ENCODE data around the gene SEPTIN10. TPM values are rescaled to one million over a fixed set of nuclear protein-coding genes. Genes with fewer than 3 reads are reported as not detected.

Gene SEPTIN10
- total RNA-seq, 1 experiment from 2014 or later: 92.5 TPM

DNA sequence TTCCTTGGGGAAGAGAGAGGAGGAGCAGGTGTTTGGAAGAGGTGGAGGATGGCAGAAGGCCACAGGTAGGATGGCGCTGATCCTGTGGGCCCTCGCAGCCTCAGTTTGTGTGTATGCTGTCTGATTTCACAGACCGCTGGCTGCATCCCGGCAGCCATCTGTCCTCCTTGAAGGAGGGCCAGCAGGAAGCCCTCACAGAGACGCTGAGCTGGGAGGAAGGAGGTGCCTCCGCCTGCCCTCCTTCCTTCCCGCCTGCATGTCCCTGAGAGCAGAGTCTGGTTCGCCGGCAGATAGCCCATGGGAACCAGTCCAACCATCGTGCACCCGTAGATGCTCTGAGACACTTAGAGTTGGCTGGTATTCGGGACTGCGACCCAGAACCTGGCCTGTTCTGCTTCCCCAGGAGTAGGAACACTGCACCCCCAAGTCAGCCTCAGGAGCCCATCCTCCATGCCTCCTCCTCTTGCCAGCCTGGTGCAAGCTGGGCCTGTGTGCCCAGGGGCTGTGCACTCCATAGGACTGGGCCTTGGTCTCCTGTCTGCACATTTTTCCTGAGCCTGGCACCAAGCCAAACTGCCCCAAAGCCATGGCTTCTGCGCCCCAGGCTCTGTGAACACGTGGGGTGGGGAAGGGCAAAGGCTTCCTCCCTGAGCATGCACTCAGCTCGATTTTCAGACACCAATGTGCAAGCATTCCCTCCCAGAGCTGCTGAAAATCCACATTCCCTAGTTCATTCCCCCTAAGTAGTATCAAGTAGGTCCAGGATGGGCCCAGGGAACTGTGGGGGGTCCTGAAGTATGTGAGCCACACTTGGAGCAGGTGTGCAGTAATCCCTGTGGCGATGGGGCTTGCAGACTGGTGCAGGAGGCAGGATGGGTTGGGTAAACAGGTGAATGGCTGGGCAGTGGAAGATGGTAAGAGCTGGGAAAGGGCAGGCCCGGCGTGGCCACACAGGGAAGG is 115.6 kb downstream of the SEPTIN10 start:
- no peak overlapping the region for H2BK120ac ChIP-seq (ENCODE audit: low read depth, low read length, poor library complexity, severe bottlenecking)
- H3K36me3 Mint-ChIP-seq (ENCODE audit: insufficient read depth in 1 of 3, low read depth in 3 of 3): no peaks in the 10 kb centered on the region; a peak in 1 of 7 replicates
- no peak overlapping the region for H3K23ac ChIP-seq (ENCODE audit: insufficient read length, low read depth, low read length)
- H2AFZ ChIP-seq (ENCODE audit: low read length): no peak overlapping the region
- peaks cover 0 to 7% of the 10 kb centered on the region in 2 experiments; a peak in 1 of 4 replicates for H3K4me1 Mint-ChIP-seq
- H2BK12ac ChIP-seq (ENCODE audit: insufficient read length, low read depth, low read length): no peak overlapping the region
- no peak overlapping the region for H3K56ac ChIP-seq (ENCODE audit: insufficient read length, low read depth, low read length)
- H3K79me1 ChIP-seq (ENCODE audit: insufficient read depth, low read depth, low read length, poor library complexity, severe bottlenecking): no peaks in the 10 kb centered on the region
- H3K27ac ChIP-seq (ENCODE audit: insufficient read length, low read depth, low read length): no peak overlapping the region
- no peaks in the 10 kb centered on the region for H3K27me3 Mint-ChIP-seq (ENCODE audit: low read depth)
- no peak for DNase-seq
- H3K18ac ChIP-seq (ENCODE audit: insufficient read length, low read depth, low read length): no peak overlapping the region
- H4K5ac ChIP-seq (ENCODE audit: insufficient read length, low read depth, low read length): no peak overlapping the region
- no peak overlapping the region for H3K27ac Mint-ChIP-seq
- H3K4me2 ChIP-seq (ENCODE audit: insufficient read depth, insufficient read length, low read length): no peak overlapping the region
- H3K4ac ChIP-seq (ENCODE audit: low read depth, low read length): no peak overlapping the region
- peak overlapping the region; percentile 8; the same call in 1 of the 2 replicates for H3K14ac ChIP-seq (ENCODE audit: insufficient read depth, low read length)
- H4K8ac ChIP-seq (replicated peaks; ENCODE audit: insufficient read length, low read depth, low read length): no peak overlapping the region
- no peak overlapping the region for H2AK5ac ChIP-seq (ENCODE audit: insufficient read length, low read length)
- H3K9ac ChIP-seq (ENCODE audit: extremely low read depth, insufficient read length, low read length): no peak overlapping the region
- no peak overlapping the region for H3K4me3 Mint-ChIP-seq
- TF ChIP-seq, protein P1, sequence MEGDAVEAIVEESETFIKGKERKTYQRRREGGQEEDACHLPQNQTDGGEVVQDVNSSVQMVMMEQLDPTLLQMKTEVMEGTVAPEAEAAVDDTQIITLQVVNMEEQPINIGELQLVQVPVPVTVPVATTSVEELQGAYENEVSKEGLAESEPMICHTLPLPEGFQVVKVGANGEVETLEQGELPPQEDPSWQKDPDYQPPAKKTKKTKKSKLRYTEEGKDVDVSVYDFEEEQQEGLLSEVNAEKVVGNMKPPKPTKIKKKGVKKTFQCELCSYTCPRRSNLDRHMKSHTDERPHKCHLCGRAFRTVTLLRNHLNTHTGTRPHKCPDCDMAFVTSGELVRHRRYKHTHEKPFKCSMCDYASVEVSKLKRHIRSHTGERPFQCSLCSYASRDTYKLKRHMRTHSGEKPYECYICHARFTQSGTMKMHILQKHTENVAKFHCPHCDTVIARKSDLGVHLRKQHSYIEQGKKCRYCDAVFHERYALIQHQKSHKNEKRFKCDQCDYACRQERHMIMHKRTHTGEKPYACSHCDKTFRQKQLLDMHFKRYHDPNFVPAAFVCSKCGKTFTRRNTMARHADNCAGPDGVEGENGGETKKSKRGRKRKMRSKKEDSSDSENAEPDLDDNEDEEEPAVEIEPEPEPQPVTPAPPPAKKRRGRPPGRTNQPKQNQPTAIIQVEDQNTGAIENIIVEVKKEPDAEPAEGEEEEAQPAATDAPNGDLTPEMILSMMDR (conservative IDR thresholded peaks at IDR 0.05): no peak
- no peaks in the 10 kb centered on the region for H3K9me3 Mint-ChIP-seq
- no peaks in the 10 kb centered on the region for H3K23me2 ChIP-seq (ENCODE audit: insufficient read length, low read depth, low read length, poor library complexity, severe bottlenecking)
- H3K4me1 ChIP-seq (ENCODE audit: insufficient read depth, low read length): no peaks in the 10 kb centered on the region
- no peak overlapping the region for H3T11ph ChIP-seq (ENCODE audit: low read length)
- H4K91ac ChIP-seq (ENCODE audit: insufficient read length, low read depth, low read length): no peak overlapping the region
- no peak overlapping the region for H2BK15ac ChIP-seq (ENCODE audit: low read depth, low read length)
- no peaks in the 10 kb centered on the region for H3K9me3 ChIP-seq (ENCODE audit: control insufficient read depth, low read depth, low read length)
- H2BK20ac ChIP-seq (ENCODE audit: low read depth, low read length, poor library complexity, severe bottlenecking): no peak overlapping the region
- no peaks in the 10 kb centered on the region for H4K20me1 ChIP-seq (ENCODE audit: control insufficient read depth, insufficient read depth, insufficient read length)
- H2BK5ac ChIP-seq (ENCODE audit: insufficient read length, low read length): no peak overlapping the region
- no CpG with 5 or more reads among the region's 19 CpGs for WGBS (ENCODE audit: extremely low coverage, insufficient read length, low lambda C conversion rate)
- no peaks in the 10 kb centered on the region for H3K27me3 ChIP-seq (ENCODE audit: insufficient read depth, low read length)
- H3K79me2 ChIP-seq (ENCODE audit: insufficient read depth, low read length): no peaks in the 10 kb centered on the region
